GM12878 (cell line): ENCODE data around the gene SNX19.

Experiments
- EZH2 ChIP-seq: IDR thresholded peaks from 2 replicates; pipeline ENCODE4 v1.6.1; 2012; ENCODE audit warnings: low read depth, mild to moderate bottlenecking, control low read depth, inconsistent platforms, low read length, borderline replicate concordance; ENCODE audit not compliant: control insufficient read depth
- MEF2A ChIP-seq: IDR thresholded peaks from 2 replicates; pipeline ENCODE4 v1.6.1; 2011; ENCODE audit warnings: low read depth, mild to moderate bottlenecking, low read length, moderate library complexity; ENCODE audit not compliant: insufficient read depth
- NFYB ChIP-seq: IDR thresholded peaks from 2 replicates; pipeline ENCODE4 v1.6.1; 2011; ENCODE audit warnings: low read depth, mild to moderate bottlenecking, low read length, improper control_type of control experiment, moderate library complexity; ENCODE audit not compliant: insufficient read depth
- POLR2A ChIP-seq: IDR thresholded peaks from 2 replicates; pipeline ENCODE4 v1.6.1; 2011; ENCODE audit warnings: low read depth, mild to moderate bottlenecking, low read length
- TBL1XR1 ChIP-seq: IDR thresholded peaks from 2 replicates; pipeline ENCODE4 v1.6.1; 2012; ENCODE audit warnings: low read depth, low read length, improper control_type of control experiment
- TF ChIP-seq, protein P1 (sequence below), 3 experiments: IDR thresholded peaks in 2 of 3; conservative IDR thresholded peaks in 1 of 3; 2 replicates each; pipeline ENCODE4 v1.5.1; 2011; ENCODE audit warnings: low read depth in 3 of 3, low read length in 3 of 3, mild to moderate bottlenecking in 3 of 3, control low read depth in 2 of 3, moderate library complexity in 2 of 3, inconsistent platforms in 1 of 3, mixed read lengths in 1 of 3; ENCODE audit not compliant: control insufficient read depth in 2 of 3, insufficient read depth in 1 of 3; ENCODE audit errors: extremely low read depth in 1 of 3

DNA sequence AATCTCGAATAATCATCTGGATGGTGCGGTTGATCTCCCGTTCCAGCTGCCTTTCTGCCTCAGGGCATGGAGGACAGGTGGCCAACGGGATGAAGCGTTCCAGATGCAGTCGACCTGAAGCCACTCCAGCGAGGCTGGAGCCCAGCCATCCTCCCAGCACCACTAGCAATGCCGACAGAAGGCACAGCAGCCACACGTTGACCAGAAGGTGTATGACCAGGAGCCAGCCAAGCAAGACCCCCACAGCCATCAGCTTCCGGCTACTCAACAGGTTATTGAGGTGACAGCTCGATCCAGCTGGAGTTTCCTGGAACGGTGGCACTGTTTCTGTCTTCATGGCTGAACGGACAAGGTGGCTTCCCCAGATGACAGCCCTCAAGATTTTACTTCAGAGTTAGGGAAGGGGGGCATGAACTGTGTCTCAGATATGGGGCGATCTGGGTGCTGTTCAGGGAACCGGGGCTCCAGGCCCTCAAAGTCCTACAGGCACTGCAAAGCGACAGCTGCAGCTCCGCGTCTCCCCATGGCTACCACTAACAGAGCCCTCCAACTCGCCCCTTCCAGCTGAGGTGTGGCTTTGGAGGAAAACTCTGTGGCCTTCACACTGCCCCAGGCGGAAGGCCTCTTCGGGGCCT, 559 bp downstream of the SNX19 start:
- no peak for TF ChIP-seq NFYB
- no peak for TF ChIP-seq TBL1XR1
- TF ChIP-seq EZH2 = no peak
- TF ChIP-seq, protein P1, sequence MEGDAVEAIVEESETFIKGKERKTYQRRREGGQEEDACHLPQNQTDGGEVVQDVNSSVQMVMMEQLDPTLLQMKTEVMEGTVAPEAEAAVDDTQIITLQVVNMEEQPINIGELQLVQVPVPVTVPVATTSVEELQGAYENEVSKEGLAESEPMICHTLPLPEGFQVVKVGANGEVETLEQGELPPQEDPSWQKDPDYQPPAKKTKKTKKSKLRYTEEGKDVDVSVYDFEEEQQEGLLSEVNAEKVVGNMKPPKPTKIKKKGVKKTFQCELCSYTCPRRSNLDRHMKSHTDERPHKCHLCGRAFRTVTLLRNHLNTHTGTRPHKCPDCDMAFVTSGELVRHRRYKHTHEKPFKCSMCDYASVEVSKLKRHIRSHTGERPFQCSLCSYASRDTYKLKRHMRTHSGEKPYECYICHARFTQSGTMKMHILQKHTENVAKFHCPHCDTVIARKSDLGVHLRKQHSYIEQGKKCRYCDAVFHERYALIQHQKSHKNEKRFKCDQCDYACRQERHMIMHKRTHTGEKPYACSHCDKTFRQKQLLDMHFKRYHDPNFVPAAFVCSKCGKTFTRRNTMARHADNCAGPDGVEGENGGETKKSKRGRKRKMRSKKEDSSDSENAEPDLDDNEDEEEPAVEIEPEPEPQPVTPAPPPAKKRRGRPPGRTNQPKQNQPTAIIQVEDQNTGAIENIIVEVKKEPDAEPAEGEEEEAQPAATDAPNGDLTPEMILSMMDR (IDR thresholded peaks at IDR 0.05 in 2 of 3, conservative IDR thresholded peaks at IDR 0.05 in 1 of 3; ENCODE audit: control insufficient read depth in 2 of 3, extremely low read depth in 1 of 3, insufficient read depth in 1 of 3, low read depth in 3 of 3, low read length in 3 of 3) = no peak
- no peak for TF ChIP-seq MEF2A
- TF ChIP-seq POLR2A = no peak
